HepG2 (cell line): ENCODE results near the gene SEMA4C. TPM values are rescaled to one million over a fixed set of nuclear protein-coding genes. Genes with fewer than 3 reads are reported as not detected.

Source experiments
- ATAC-seq: fragments of 200-7000 bp; cut with Tn5 transposase; 3 replicates; pipeline ENCODE4 v1.9.1; 2020; ENCODE audit warnings: mild to moderate bottlenecking, moderate library complexity
- BruUV-seq: library from RNA; stranded (reverse); fragments of 400-500 nt; replicated peaks from 2 replicates; lab custom pipeline; 2021; lab: Mats Ljungman, UMichigan
- CTCF ChIA-PET: fragments of 300-600 bp; formaldehyde crosslinking; extraction: SDS; loops from one replicate; lab custom pipeline; 2021; ENCODE audit warnings: low total read pairs, inconsistent platforms, low intra/inter-chr PET ratio; lab: Yijun Ruan, JAX
- POLR2A ChIA-PET: fragments of 350-600 bp; sonication (Branson Sonifier 250); formaldehyde crosslinking; loops from one replicate; lab custom pipeline; 2020; ENCODE audit warnings: antibody characterized with exemption, inconsistent platforms; lab: Yijun Ruan, JAX
- DNase-seq: peaks from one replicate; pipeline ENCODE4 v3.0.0-alpha.2; 2015; ENCODE audit warnings: low spot score
- FAIRE-seq: peaks from 3 replicates; lab custom pipeline; 2011; peaks lifted over from hg19 to GRCh38; lab: Jason Lieb, UNC
- H2AFZ ChIP-seq: one replicate; pipeline ENCODE4 v1.6.1; 2011; ENCODE audit warnings: low read length, inconsistent platforms
- H3K27ac ChIP-seq: fragments of 300-600 bp; 3 replicates; pipeline ENCODE4 v1.8.0; 2011; ENCODE audit warnings: mixed run types, mild to moderate bottlenecking, mixed read lengths, low read length, inconsistent platforms; ENCODE audit not compliant: insufficient read depth; ENCODE audit errors: extremely low read length
- H3K27me3 ChIP-seq, 2 experiments: fragments of 200-600 bp in 1 of 2; 2 replicates in 1 of 2; 3 replicates in 1 of 2; pipeline versions ENCODE4 v1.6.0 to v1.8.0; 2011; ENCODE audit warnings: low read length in 2 of 2, mild to moderate bottlenecking in 2 of 2, moderate library complexity in 2 of 2, inconsistent platforms in 1 of 2; ENCODE audit not compliant: insufficient read depth in 2 of 2, control insufficient read depth in 1 of 2
- H3K36me3 ChIP-seq, 2 experiments: fragments of 200-600 bp in 1 of 2; replicated peaks in 1 of 2; 2 replicates in 1 of 2; 3 replicates in 1 of 2; pipeline versions ENCODE4 v1.5.1 to v1.8.0; 2011; ENCODE audit warnings: low read length in 2 of 2, inconsistent platforms in 1 of 2; ENCODE audit not compliant: insufficient read depth in 2 of 2, control insufficient read depth in 1 of 2
- H3K4me1 ChIP-seq: 2 replicates; pipeline ENCODE4 v1.5.1; 2012; ENCODE audit warnings: low read length, inconsistent platforms; ENCODE audit not compliant: insufficient read depth
- H3K4me2 ChIP-seq: 2 replicates; pipeline ENCODE4 v1.6.0; 2011; ENCODE audit warnings: low read depth, low read length, inconsistent platforms
- H3K4me3 ChIP-seq, 3 experiments: fragments of 200-600 bp in 1 of 3; sonication (generic), shearing (Covaris generic) in 1 of 3; replicated peaks in 1 of 3; 2 replicates each; pipeline ENCODE4 v1.5.1; 2011 to 2016; ENCODE audit warnings: low read length in 3 of 3, inconsistent platforms in 2 of 3, low read depth in 2 of 3, mild to moderate bottlenecking in 2 of 3, control low read depth in 1 of 3, mixed read lengths in 1 of 3; ENCODE audit not compliant: insufficient read depth in 1 of 3
- H3K79me2 ChIP-seq: one replicate; pipeline ENCODE4 v1.6.1; 2011; ENCODE audit warnings: low read length, inconsistent platforms; ENCODE audit not compliant: insufficient read depth
- H3K9ac ChIP-seq: 2 replicates; pipeline ENCODE4 v1.6.0; 2011; ENCODE audit warnings: mild to moderate bottlenecking, low read depth, low read length, inconsistent platforms; ENCODE audit not compliant: insufficient read depth
- H3K9me3 ChIP-seq: 2 replicates; pipeline ENCODE4 v1.5.1; 2012; ENCODE audit warnings: mild to moderate bottlenecking, low read length
- H4K20me1 ChIP-seq: 2 replicates; pipeline ENCODE4 v1.6.0; 2011; ENCODE audit warnings: inconsistent platforms, mild to moderate bottlenecking, low read length, moderate library complexity; ENCODE audit not compliant: insufficient read depth
- AGO2 ChIP-seq: fragments of 200-400 bp; formaldehyde crosslinking; optimal IDR thresholded peaks from 2 replicates; pipeline ENCODE3; 2017; ENCODE audit warnings: mild to moderate bottlenecking, low read depth, low read length, moderate library complexity
- NONO ChIP-seq, 2 experiments: fragments of 450-650 bp in 1 of 2; sonication (generic) in 1 of 2; formaldehyde crosslinking in 1 of 2; IDR thresholded peaks in 1 of 2; conservative IDR thresholded peaks in 1 of 2; 2 replicates each; pipeline versions ENCODE4 v1.6.1 to v1.8.0; 2017 to 2022; ENCODE audit warnings: mild to moderate bottlenecking in 1 of 2, missing genetic modification reagents in 1 of 2, moderate library complexity in 1 of 2
- ONECUT2 ChIP-seq: sonication (generic); formaldehyde crosslinking; IDR thresholded peaks from 2 replicates; pipeline ENCODE4 v1.4.0; 2020; ENCODE audit warnings: missing genetic modification reagents
- POGZ ChIP-seq: sonication (generic); formaldehyde crosslinking; IDR thresholded peaks from 2 replicates; pipeline ENCODE4 v1.4.0; 2020; ENCODE audit warnings: mild to moderate bottlenecking, missing genetic modification reagents
- PREB ChIP-seq: sonication (generic); formaldehyde crosslinking; IDR thresholded peaks from 2 replicates; pipeline ENCODE4 v1.4.0; 2020; ENCODE audit warnings: missing genetic modification reagents
- SP1 ChIP-seq, 2 experiments: fragments of 450-650 bp in 1 of 2; sonication (generic) in 1 of 2; formaldehyde crosslinking in 1 of 2; IDR thresholded peaks; 2 replicates each; pipeline versions ENCODE4 v1.4.0 to v1.6.1; 2016 to 2020; ENCODE audit warnings: missing genetic modification reagents in 1 of 2
- ZBTB14 ChIP-seq: sonication (generic); formaldehyde crosslinking; IDR thresholded peaks from 2 replicates; pipeline ENCODE4 v1.4.0; 2020; ENCODE audit warnings: missing genetic modification reagents
- ZFY ChIP-seq: sonication (generic); formaldehyde crosslinking; IDR thresholded peaks from 2 replicates; pipeline ENCODE4 v1.4.0; 2020; ENCODE audit warnings: missing genetic modification reagents
- ZHX1 ChIP-seq: sonication (generic); formaldehyde crosslinking; IDR thresholded peaks from 2 replicates; pipeline ENCODE4 v1.8.1; 2022; ENCODE audit warnings: low read depth, mild to moderate bottlenecking, missing genetic modification reagents
- ZNF512 ChIP-seq: sonication (generic); formaldehyde crosslinking; IDR thresholded peaks from 2 replicates; pipeline ENCODE4 v1.4.0; 2020; ENCODE audit warnings: mild to moderate bottlenecking, missing genetic modification reagents
- ZSCAN21 ChIP-seq: sonication (generic); formaldehyde crosslinking; IDR thresholded peaks from 2 replicates; pipeline ENCODE4 v1.8.0; 2022; ENCODE audit warnings: mild to moderate bottlenecking, missing genetic modification reagents, moderate library complexity, borderline replicate concordance
- WGBS: methylation state at CpG from one replicate; pipeline ENCODE4 v1.1.6; 2017; ENCODE audit warnings: low lambda C conversion rate; 5-methylcytosine and 5-hydroxymethylcytosine counted together
- in situ Hi-C: cut with HindIII; loops from 2 replicates; pipeline ENCODE4 v1.10.0; 2017; ENCODE audit warnings: low pct_unique_long_range_greater_than_20kb; ENCODE audit not compliant: extremely low pct_ligation_motif_present
- intact Hi-C: fragments of 100-400 bp; cut with micrococcal nuclease; formaldehyde crosslinking; loops from one replicate; pipeline ENCODE4 v1.10.0; 2022; ENCODE audit not compliant: unreplicated experiment
- polyA plus RNA-seq, 8 experiments: library from polyadenylated mRNA; depleted of rRNA in 3 of 8; stranded (reverse) in 7 of 8; unstranded in 1 of 8; fragments of >200 nt; fragmentation: Illumina TruSeq in 4 of 8; extraction: Trizol in 4 of 8; gene quantifications; 2 replicates each; pipeline versions ENCODE4 v1.2.1 to v1.2.3, GENCODE V29; 2011 to 2016; ENCODE audit warnings: low read depth in 4 of 8, missing spikeins in 1 of 8, mixed read lengths in 1 of 8; ENCODE audit not compliant: insufficient read depth in 1 of 8
- total RNA-seq, 5 experiments: library from RNA; depleted of rRNA; stranded (reverse); fragments of >200 nt; fragmentation: Illumina TruSeq; extraction: Trizol; gene quantifications; 2 replicates each; pipeline ENCODE4 v1.2.3, GENCODE V29; 2016; ENCODE audit warnings: low read depth in 1 of 5

SEMA4C gene
- total and polyA plus RNA-seq, 2 of the 13 experiments (the other 11 are each of a cell fraction or from before 2014, with no cell fraction given) = 25.9 to 46.6 TPM

GRCh38 chr2:96839293-96839874, 30.5 kb downstream of the SEMA4C start (continued):
- TF ChIP-seq ZNF512 (CRISPR knock-in tag) = no peak
- TF ChIP-seq POGZ = 0 out of 2 replicates have a peak, but pooled peaks have one; percentile 15

- FAIRE-seq = no peak
- H3K36me3 ChIP-seq = peaks cover 6 to 10% of the 10 kb centered on the region in 2 experiments
- H3K79me2 ChIP-seq = no peaks in the 10 kb centered on the region
- peak; percentile 10 for ATAC-seq
- intact Hi-C loops = no loop called here
- H3K9me3 ChIP-seq = no peaks in the 10 kb centered on the region
- no peak overlapping the region for H2AFZ ChIP-seq
- in situ Hi-C loops = no loop called here
- H3K4me2 ChIP-seq = no peak overlapping the region
- no peaks in the 10 kb centered on the region for H3K4me1 ChIP-seq
- no peaks in the 10 kb centered on the region for H4K20me1 ChIP-seq
- H3K4me3 ChIP-seq = no peak overlapping the region
- H3K9ac ChIP-seq = no peak overlapping the region
- no peak for DNase-seq
- BruUV-seq = no TSS peak
- no peaks in the 10 kb centered on the region for H3K27me3 ChIP-seq
- ChIA-PET CTCF (no interaction called here), POLR2A (interaction anchor here (0.7 to 2.4 kb wide), 7 partner anchors 9 to 24 kb away, joined by 3 to 7 read pairs (median 3); partner anchors contain the start of genes ANKRD39 and CNNM3)
- no peak overlapping the region for H3K27ac ChIP-seq
- 97% methylated on average over 18 of the region's 23 CpGs for WGBS
- TF ChIP-seq AGO2 (peak; percentile 95), ZSCAN21 (CRISPR knock-in tag) (no peak), SP1 (IDR thresholded peaks at IDR 0.05) (no peak), SP1 (CRISPR knock-in tag; IDR thresholded peaks at IDR 0.05) (no peak), ONECUT2 (no peak), PREB (no peak), ZFY (CRISPR knock-in tag) (no peak), ZBTB14 (CRISPR knock-in tag) (no peak), ZHX1 (CRISPR knock-in tag) (no peak), NONO (IDR thresholded peaks at IDR 0.05) (no peak), NONO (CRISPR knock-in tag; conservative IDR thresholded peaks at IDR 0.05) (peak; percentile 53; the same call in 1 of the 2 replicates)
These were observed 31.3 kb downstream of the SEMA4C start for GRCh38 chr2:96838345-96839292.
